ENCODE data around the gene ST3GAL4.

The ST3GAL4 gene, protein sequence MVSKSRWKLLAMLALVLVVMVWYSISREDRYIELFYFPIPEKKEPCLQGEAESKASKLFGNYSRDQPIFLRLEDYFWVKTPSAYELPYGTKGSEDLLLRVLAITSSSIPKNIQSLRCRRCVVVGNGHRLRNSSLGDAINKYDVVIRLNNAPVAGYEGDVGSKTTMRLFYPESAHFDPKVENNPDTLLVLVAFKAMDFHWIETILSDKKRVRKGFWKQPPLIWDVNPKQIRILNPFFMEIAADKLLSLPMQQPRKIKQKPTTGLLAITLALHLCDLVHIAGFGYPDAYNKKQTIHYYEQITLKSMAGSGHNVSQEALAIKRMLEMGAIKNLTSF

DNA sequence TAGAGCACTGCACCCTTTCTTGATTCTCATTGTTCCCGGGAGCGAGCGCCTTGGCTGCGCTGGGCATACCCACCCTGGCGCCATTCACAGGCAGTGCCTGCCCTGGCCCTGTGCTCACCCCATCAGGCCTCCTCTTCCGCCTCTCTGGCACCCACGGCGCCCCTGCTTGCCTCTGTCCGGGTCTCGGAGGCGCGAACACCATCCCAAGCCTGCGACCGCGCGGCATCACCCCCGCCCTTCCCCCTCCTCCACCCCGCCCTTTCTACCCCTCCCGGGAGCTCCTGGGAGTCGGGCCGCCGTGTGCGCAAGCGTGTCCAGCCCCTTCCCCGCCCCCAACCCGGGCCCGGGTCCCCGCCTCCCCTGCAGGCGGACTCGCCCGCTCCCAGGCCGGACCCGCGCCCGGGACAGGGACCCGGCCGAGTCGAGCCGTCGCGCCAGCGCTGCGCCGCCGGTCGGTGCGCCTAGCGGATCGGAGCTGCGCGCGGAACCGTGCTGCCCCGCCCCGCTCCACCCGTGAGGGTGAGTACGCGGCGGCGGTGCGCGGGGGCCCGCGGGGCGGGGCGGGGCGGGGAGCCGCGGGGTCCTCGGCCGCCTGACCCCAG lies at the start of gene ST3GAL4:
Gene ST3GAL4, plus strand, starts transcription at position 363 of the 602 bp plus-strand sequence. CDS start 50,470 bp downstream, outside the sequence.
- in situ Hi-C loops (cut with MboI; ENCODE audit: low sequenced_read_pairs): no loop called here

- in situ Hi-C loops (cut with MboI; ENCODE audit: low sequenced_read_pairs): loop anchor here (25.0 kb wide), 1 partner anchor 682 kb away; no protein-coding TSS in a partner anchor
Measured at GRCh38 chr11:126305699-126306098, 49.8 kb upstream of the ST3GAL4 start.

DNA sequence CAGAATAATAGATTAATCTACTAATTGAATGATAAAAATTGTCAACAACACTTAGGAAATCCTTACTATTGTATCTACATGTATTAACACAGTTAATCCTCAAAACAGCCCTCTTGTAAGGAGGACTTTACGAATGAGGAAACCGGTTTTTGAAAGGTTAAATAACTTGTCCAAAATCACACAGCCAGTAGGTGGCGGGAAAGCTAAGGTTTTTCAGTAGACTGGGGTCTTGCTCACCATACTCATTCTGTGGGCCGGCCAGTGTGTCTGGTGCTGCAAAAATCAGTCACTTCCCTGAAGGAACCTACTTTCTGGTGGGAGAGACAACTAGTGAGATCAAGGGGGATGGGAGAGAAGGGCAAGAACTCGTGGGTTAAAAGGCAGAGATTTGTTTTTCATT lies 47.8 kb upstream of the ST3GAL4 start:
- in situ Hi-C loops (cut with MboI; ENCODE audit: low sequenced_read_pairs): loop anchor here (25.0 kb wide), 1 partner anchor 680 kb away; no protein-coding TSS in a partner anchor

DNA sequence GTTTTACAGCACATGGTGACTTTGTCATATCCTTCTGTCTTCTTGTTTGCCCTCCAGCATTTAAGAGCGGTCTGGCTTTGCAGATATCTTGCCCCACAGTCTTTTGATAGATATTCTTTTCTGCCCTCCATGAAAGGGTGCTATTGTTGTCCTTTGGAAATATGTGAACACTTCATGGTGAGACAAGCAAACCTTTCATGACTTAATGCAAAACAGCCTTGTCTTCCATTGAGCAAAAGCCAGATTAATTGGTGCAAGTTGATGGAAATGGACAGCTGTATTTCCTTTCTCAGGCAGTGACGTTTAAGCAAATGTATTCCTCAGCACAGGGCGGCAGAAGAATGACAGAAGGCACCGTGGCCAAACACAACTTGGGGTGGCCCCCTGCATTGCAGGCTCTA lies 47.2 kb upstream of the ST3GAL4 start:
- in situ Hi-C loops (cut with MboI; ENCODE audit: low sequenced_read_pairs): loop anchor here (25.0 kb wide), 1 partner anchor 679 kb away; no protein-coding TSS in a partner anchor

- in situ Hi-C loops (cut with MboI; ENCODE audit: low sequenced_read_pairs): loop anchor here (25.0 kb wide), 1 partner anchor 679 kb away; no protein-coding TSS in a partner anchor
Measured at GRCh38 chr11:126308771-126309170, 46.7 kb upstream of the ST3GAL4 start.

DNA sequence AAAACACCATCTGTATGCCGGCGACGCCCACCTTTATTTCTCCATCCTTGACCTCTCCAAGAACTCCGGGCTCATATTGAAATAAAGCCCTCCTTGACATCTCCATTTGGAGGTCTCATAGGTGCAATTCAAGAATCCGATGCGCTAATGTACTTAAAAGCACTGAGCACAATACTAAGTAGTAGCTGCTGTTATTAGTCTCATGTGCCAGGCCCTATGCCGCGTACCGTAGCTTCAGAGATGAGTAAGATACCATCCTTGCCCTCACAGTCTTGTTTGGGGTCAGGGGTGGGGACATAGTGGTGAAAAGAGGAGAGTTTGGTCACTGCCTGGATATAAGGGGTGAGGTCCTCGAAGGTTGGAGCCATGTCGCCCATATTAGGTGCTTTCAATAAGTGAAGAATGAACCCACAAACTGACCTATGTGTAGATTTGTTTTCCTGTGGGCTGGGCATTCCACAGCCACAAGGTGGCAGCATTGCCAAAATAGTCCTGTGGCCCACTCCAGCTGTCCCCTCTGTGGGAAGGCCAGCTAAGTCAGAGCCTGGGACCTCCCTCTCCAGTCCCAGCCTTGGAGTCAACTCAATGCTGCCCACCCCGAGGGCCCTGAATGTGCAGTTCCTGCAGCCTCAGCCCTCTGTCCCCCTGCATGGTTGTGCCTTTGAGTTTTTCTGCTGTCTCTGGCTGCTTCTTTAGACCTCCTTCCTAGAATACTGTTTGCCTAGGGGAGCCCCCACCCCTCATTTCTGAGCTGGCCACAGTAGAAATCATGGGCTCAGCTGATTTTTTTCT lies 45.1 kb upstream of the ST3GAL4 start:
- in situ Hi-C loops (cut with MboI; ENCODE audit: low sequenced_read_pairs): loop anchor here (10.0 to 25.0 kb wide), 2 partner anchors 84 to 677 kb away; no protein-coding TSS in a partner anchor

GRCh38 chr11:126310992-126311310 lies 44.5 kb upstream of the ST3GAL4 start:
- in situ Hi-C loops (cut with MboI; ENCODE audit: low sequenced_read_pairs): loop anchor here (10.0 to 25.0 kb wide), 2 partner anchors 84 to 676 kb away; no protein-coding TSS in a partner anchor

DNA sequence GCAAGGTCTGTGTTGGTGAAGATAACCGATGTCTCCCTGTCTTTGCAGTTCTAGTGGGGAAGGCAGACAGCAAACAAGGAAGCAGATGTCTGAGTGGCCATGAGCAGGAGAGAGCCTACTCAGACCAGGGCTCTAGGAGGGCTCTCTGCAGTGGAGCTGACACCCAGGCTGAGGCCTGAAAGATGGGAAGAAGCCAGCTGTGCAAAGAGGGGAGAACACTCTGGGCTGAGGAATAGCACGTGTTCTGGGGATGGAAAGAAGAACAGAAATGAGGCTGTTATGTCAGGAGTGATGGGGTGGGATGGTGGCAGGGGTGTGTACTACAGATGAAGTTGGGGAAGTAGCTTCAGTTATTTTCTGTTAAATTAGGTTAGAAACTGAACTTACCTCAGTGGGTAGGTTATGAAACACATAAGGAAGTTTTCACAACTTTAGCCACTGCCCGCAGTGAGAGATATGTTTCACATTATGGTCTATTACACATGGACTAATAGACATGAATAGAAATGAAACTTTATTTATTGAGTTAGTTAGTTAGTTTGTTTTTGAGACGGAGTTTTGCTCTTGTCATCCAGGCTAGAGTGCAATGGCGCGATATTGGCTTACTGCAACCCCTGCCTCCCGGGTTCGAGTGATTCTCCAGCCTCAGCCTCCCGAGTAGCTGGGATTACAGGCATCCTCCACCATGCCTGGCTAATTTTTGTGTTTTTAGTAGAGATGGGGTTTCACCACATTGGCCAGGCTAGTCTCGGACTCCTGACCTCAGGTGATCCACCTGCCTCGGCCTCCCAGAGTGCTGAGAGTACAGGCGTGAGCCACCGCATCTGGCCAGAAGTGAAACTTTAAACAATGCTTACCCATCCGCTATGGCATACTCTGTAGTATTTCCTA lies 43.8 kb upstream of the ST3GAL4 start:
- in situ Hi-C loops (cut with MboI; ENCODE audit: low sequenced_read_pairs): loop anchor here (10.0 to 25.0 kb wide), 2 partner anchors 83 to 676 kb away; no protein-coding TSS in a partner anchor

DNA sequence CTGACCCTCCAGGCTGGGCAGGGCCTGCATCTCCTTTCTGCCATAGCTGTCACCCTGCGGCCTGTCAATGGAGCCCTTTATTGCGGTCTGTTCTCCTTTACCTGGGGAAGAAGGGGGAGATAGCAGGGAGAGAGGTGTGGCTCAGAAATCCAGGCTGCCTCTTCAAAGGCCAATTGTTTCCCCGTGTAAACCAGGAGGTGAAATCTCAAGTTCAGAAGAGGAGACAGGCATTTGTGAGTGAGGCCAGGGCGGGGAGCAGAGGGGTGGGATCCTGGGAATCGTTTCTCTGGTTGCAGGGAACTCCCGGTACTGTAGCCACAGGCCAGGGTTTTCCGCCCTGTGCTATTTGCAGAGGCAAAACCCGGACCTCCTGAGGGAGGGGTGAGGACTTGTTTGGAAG lies 42.5 kb upstream of the ST3GAL4 start:
- in situ Hi-C loops (cut with MboI; ENCODE audit: low sequenced_read_pairs): loop anchor here (10.0 to 25.0 kb wide), 2 partner anchors 82 to 674 kb away; no protein-coding TSS in a partner anchor

- in situ Hi-C loops (cut with MboI; ENCODE audit: low sequenced_read_pairs): loop anchor here (10.0 to 25.0 kb wide), 2 partner anchors 81 to 673 kb away; no protein-coding TSS in a partner anchor
Measured at GRCh38 chr11:126313826-126314225, 41.7 kb upstream of the ST3GAL4 start.

GRCh38 chr11:126317432-126317755 lies 38.1 kb upstream of the ST3GAL4 start:
- in situ Hi-C loops (cut with MboI; ENCODE audit: low sequenced_read_pairs): loop anchor here (10.0 to 25.0 kb wide), 2 partner anchors 77 to 670 kb away; no protein-coding TSS in a partner anchor

- in situ Hi-C loops (cut with MboI; ENCODE audit: low sequenced_read_pairs): loop anchor here (10.0 to 25.0 kb wide), 2 partner anchors 77 to 669 kb away; no protein-coding TSS in a partner anchor
Measured at GRCh38 chr11:126317756-126318573, 37.5 kb upstream of the ST3GAL4 start.

DNA sequence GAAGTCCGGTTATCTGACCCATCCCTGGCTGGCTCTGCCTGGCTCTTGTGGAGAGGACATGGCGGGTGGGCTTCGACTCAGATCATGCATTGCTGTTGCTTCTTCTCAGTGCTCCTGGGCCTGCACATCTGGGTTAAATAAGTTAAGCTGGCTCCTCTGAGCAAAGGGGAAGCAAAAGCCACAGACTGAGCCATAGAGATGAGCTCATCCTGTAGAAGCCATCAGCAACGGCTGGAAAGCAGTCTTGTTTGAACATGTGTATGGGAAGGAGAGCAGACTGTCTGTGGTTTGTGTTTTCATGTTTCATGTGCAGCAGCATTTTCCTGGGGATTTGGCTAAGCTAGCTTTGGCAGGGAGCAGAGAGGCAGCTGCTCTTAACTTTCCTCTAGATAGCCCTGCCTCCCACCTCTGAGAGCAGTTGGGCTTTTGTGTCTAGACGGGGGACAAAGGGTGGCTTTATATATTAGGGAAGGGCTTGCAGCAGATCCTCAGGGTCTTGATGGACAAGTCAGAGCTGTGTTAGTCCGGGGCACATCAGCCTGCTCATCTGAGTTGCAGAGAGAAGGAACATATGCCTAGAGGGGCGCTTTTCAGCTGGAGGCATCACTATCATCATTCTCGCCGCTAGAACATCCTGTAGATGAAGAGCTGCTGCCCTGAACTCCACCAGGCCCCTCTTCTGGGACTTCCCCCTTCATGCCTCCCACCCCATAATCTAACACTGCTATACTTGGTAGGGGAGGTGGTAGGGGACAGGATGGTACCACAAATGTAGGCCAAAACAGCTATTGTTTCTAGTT lies 36.7 kb upstream of the ST3GAL4 start:
- in situ Hi-C loops (cut with MboI; ENCODE audit: low sequenced_read_pairs): loop anchor here (10.0 to 25.0 kb wide), 2 partner anchors 76 to 669 kb away; no protein-coding TSS in a partner anchor

DNA sequence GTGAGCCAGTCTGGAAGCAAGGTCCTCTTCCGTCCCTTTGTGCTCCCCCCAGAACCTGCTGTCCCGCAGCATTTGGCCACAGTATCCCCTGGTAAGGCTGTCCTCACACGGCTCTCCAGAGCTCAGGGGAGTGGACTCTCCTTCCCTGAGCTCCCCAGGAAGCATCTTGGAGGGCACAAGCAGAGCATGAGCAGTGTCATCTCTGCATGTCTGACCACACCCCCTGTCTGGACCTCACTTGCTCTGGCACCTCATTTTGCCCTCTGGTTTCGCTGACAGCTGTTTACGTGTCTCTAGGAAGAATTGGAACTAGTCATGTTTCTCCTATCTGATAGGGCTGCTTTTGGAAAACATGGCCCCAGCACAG lies 36.1 kb upstream of the ST3GAL4 start:
- in situ Hi-C loops (cut with MboI; ENCODE audit: low sequenced_read_pairs): loop anchor here (10.0 to 25.0 kb wide), 2 partner anchors 75 to 668 kb away; no protein-coding TSS in a partner anchor

GRCh38 chr11:126322996-126323395 lies 32.5 kb upstream of the ST3GAL4 start:
- in situ Hi-C loops (cut with MboI; ENCODE audit: low sequenced_read_pairs): loop anchor here (25.0 kb wide), 1 partner anchor 664 kb away; no protein-coding TSS in a partner anchor

GRCh38 chr11:126327281-126328000 lies 28.0 kb upstream of the ST3GAL4 start:
- in situ Hi-C loops (cut with MboI; ENCODE audit: low sequenced_read_pairs): no loop called here

DNA sequence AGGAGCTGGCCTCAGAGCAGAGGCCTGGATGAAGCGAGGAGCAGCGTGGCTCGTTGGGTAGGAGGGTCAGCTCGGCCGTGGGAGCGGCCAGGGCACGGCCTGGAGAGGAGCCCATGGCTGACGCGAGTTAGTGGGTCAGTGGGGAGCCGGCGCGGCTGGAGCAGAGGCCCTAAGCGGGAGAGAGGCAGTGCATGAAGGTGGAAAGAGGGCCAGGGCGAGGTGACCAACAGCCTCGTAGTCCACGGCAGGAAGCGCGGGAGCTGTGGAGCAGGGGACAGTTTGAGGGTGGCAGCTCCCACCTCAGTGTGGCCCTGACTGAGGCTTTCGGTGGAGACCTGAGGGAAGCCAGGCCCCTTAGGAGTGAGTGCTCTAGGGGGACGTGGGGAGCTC lies 27.5 kb upstream of the ST3GAL4 start:
- in situ Hi-C loops (cut with MboI; ENCODE audit: low sequenced_read_pairs): no loop called here

DNA sequence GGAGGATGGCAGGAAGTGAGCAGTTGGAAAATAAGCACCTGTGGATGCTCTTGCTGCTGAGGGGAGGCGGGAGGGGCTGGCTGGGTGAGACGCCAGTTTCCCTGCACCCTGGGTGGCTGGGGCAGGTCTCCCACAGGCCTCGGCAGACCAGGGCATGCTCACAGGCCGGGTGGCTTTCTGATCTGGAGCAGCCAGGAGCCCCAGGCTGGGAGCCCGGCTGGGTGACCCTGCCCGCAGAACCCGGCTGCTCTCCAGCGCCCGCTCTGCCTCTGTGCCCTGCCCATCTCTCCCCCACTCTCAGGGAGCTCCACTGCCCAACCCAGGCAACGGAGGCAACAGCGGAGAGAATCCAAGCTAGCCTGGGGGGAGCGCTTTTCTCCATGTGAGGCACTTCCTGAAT lies 27.0 kb upstream of the ST3GAL4 start:
- in situ Hi-C loops (cut with MboI; ENCODE audit: low sequenced_read_pairs): no loop called here

Measured in HL-60/S4 treated with retinoic acid at 250 ng/mL for 4 days and 3 days (cell line).